GM12878 (cell line): ENCODE measurements around the gene TEPSIN.
"Not testable (repeated sequence)": the region's sequence is repeated elsewhere in the genome, so short reads cannot be mapped to it uniquely, and the experiment has no call there.

Source experiments
- POLR2A ChIP-seq: IDR thresholded peaks from 2 replicates; pipeline ENCODE4 v1.6.1; 2011; ENCODE audit warnings: low read depth, mild to moderate bottlenecking, low read length
- YBX1 ChIP-seq: fragments of 450-650 bp; IDR thresholded peaks from 2 replicates; pipeline ENCODE4 v1.6.1; 2016; ENCODE audit warnings: antibody characterized with exemption

DNA sequence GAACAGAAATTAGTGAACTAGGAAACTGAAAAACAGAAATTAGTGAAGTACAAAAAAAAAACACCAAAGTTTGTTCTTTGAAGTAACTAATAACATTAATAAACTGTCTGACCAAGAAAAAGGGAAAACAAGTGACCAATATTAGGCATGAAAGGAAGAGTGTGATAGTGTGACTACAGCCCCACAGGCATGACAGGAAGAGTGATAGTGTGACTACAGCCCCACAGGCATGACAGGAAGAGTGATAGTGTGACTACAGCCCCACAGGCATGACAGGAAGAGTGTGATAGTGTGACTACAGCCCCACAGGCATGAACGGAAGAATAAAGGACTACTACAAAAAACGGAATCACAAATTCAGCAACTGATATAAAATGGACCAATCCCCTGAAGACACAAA, 11.2 kb downstream of the TEPSIN start:
- not testable (repeated sequence) for TF ChIP-seq POLR2A, YBX1
